Mesothelial cell of epicardium (in vitro differentiated cells): ENCODE results near the gene PI4KB. TPM values are rescaled to one million over a fixed set of nuclear protein-coding genes. Genes with fewer than 3 reads are reported as not detected.

Experiments
- DNase-seq, 2 experiments: peaks; one replicate each; pipeline ENCODE4 v3.0.0; 2021; ENCODE audit warnings: low spot score in 2 of 2; ENCODE audit not compliant: unreplicated experiment in 2 of 2
- H3K27ac Mint-ChIP-seq: 2 replicates; pipeline ENCODE4 v1.8.0; 2021; ENCODE audit warnings: mixed read lengths
- H3K27me3 Mint-ChIP-seq: 2 replicates; pipeline ENCODE4 v1.8.0; 2021; ENCODE audit warnings: low read depth, mixed read lengths
- H3K36me3 Mint-ChIP-seq: 2 replicates; pipeline ENCODE4 v1.8.0; 2021; ENCODE audit warnings: mixed read lengths
- H3K4me1 Mint-ChIP-seq: 2 replicates; pipeline ENCODE4 v1.8.0; 2021; ENCODE audit warnings: mixed read lengths
- H3K4me3 Mint-ChIP-seq: 2 replicates; pipeline ENCODE4 v1.8.0; 2021; ENCODE audit warnings: mild to moderate bottlenecking, moderate library complexity, mixed read lengths
- H3K9me3 Mint-ChIP-seq: 2 replicates; pipeline ENCODE4 v1.8.0; 2021; ENCODE audit warnings: mixed read lengths
- total RNA-seq: library from RNA; stranded (reverse); gene quantifications from 3 replicates; pipeline ENCODE4 v1.2.1, GENCODE V29; 2021
- TF ChIP-seq, protein P1 (sequence below): fragments of 200-600 bp; sonication (generic); IDR thresholded peaks from one replicate; pipeline ENCODE4 v1.5.0; 2021; ENCODE audit warnings: antibody characterized with exemption; ENCODE audit not compliant: unreplicated experiment

The PI4KB gene
- total RNA-seq, 1 donor from 2014 or later = 77.6 TPM

DNA sequence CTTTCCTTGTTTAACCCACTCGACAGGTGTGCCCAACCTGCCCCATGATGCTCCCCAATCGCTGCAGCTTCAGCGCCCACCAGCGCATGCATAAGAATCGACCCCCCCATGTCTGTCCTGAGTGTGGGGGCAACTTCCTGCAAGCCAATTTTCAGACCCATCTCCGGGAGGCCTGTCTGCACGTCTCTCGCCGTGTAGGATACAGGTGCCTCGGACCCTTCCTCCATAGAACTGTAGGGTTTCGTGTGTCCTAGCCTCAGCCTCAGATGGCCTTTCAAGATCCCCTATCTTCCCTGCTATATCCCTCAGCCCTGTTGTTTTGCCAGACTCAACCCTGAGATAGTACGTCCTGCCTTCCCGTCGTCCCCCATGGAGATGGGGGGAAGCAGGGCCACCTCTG lies 38.7 kb downstream of the PI4KB start:
- no peak for DNase-seq
- TF ChIP-seq, protein P1, sequence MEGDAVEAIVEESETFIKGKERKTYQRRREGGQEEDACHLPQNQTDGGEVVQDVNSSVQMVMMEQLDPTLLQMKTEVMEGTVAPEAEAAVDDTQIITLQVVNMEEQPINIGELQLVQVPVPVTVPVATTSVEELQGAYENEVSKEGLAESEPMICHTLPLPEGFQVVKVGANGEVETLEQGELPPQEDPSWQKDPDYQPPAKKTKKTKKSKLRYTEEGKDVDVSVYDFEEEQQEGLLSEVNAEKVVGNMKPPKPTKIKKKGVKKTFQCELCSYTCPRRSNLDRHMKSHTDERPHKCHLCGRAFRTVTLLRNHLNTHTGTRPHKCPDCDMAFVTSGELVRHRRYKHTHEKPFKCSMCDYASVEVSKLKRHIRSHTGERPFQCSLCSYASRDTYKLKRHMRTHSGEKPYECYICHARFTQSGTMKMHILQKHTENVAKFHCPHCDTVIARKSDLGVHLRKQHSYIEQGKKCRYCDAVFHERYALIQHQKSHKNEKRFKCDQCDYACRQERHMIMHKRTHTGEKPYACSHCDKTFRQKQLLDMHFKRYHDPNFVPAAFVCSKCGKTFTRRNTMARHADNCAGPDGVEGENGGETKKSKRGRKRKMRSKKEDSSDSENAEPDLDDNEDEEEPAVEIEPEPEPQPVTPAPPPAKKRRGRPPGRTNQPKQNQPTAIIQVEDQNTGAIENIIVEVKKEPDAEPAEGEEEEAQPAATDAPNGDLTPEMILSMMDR = no peak
- no peaks in the 10 kb centered on the region for H3K9me3 Mint-ChIP-seq
- H3K27me3 Mint-ChIP-seq = no peaks in the 10 kb centered on the region
- peak overlapping the region; percentile 19 for H3K27ac Mint-ChIP-seq
- peaks cover 30% of the 10 kb centered on the region for H3K36me3 Mint-ChIP-seq
- peaks cover 11% of the 10 kb centered on the region for H3K4me1 Mint-ChIP-seq
- no peak overlapping the region for H3K4me3 Mint-ChIP-seq

DNA sequence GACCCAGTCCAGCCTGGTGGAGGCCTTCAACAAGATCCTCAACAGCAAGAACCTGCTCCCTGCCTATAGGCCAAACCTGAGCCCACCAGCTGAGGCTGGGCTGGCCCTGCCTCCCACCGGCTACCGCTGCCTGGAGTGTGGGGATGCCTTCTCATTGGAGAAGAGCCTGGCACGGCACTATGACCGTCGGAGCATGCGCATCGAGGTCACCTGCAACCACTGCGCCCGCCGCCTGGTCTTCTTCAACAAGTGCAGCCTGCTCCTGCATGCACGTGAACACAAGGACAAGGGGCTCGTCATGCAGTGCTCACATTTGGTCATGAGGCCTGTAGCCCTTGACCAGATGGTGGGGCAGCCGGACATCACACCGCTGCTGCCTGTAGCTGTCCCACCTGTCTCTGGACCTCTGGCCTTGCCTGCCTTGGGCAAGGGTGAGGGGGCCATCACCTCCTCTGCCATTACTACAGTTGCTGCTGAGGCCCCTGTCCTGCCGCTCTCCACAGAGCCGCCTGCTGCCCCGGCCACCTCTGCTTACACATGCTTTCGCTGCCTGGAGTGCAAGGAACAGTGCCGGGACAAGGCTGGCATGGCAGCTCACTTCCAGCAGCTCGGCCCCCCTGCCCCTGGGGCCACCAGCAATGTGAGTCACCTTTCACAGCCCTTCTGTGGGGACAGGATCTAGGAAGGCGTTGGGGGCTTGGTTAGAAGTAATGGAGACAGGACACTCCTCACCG lies 39.3 kb downstream of the PI4KB start:
- peaks cover 27% of the 10 kb centered on the region for H3K36me3 Mint-ChIP-seq
- H3K9me3 Mint-ChIP-seq = no peaks in the 10 kb centered on the region
- H3K27me3 Mint-ChIP-seq = no peaks in the 10 kb centered on the region
- no peak overlapping the region for H3K4me3 Mint-ChIP-seq
- peaks cover 16% of the 10 kb centered on the region for H3K4me1 Mint-ChIP-seq
- no peak overlapping the region for H3K27ac Mint-ChIP-seq
- DNase-seq = no peak
- TF ChIP-seq, protein P1 = no peak

DNA sequence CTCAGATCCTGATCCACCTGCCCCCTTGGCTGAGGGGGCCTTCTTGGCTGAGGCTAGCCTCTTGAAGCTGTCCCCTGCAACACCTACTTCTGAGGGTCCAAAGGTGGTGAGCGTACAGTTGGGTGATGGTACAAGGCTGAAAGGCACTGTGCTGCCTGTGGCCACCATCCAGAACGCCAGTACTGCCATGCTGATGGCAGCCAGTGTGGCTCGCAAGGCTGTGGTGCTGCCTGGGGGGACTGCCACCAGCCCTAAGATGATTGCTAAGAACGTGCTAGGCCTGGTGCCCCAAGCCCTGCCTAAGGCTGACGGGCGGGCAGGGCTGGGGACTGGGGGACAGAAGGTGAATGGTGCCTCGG lies 39.9 kb downstream of the PI4KB start:
- Mint-ChIP-seq H3K27ac (no peak overlapping the region), H3K4me1 (peaks cover 17% of the 10 kb centered on the region), H3K4me3 (no peak overlapping the region), H3K9me3 (no peaks in the 10 kb centered on the region), H3K27me3 (no peaks in the 10 kb centered on the region), H3K36me3 (peaks cover 23% of the 10 kb centered on the region)
- TF ChIP-seq, protein P1 = no peak
- no peak for DNase-seq

DNA sequence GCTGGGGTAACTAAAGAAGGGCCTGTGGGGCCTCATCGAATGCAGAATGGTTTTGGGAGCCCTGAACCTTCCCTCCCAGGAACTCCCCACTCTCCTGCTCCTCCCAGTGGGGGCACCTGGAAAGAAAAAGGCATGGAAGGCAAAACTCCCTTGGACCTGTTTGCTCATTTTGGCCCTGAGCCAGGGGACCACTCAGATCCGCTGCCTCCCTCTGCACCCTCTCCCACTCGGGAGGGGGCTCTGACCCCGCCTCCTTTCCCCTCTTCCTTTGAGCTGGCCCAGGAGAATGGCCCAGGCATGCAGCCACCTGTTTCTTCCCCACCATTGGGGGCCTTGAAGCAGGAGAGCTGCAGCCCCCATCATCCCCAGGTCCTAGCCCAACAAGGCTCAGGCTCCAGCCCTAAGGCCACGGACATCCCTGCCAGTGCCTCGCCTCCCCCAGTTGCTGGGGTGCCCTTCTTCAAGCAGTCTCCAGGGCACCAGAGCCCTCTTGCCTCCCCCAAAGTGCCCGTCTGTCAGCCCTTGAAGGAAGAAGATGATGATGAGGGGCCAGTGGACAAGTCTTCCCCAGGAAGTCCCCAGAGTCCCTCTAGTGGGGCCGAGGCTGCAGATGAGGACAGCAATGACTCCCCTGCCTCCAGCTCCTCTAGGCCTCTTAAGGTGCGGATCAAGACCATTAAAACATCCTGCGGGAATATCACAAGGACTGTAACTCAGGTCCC lies 40.4 kb downstream of the PI4KB start:
- no peaks in the 10 kb centered on the region for H3K9me3 Mint-ChIP-seq
- no peaks in the 10 kb centered on the region for H3K27me3 Mint-ChIP-seq
- no peak overlapping the region for H3K4me3 Mint-ChIP-seq
- no peak for DNase-seq
- H3K27ac Mint-ChIP-seq = no peak overlapping the region
- peaks cover 23% of the 10 kb centered on the region for H3K36me3 Mint-ChIP-seq
- TF ChIP-seq, protein P1 = no peak
- peaks cover 17% of the 10 kb centered on the region for H3K4me1 Mint-ChIP-seq

DNA sequence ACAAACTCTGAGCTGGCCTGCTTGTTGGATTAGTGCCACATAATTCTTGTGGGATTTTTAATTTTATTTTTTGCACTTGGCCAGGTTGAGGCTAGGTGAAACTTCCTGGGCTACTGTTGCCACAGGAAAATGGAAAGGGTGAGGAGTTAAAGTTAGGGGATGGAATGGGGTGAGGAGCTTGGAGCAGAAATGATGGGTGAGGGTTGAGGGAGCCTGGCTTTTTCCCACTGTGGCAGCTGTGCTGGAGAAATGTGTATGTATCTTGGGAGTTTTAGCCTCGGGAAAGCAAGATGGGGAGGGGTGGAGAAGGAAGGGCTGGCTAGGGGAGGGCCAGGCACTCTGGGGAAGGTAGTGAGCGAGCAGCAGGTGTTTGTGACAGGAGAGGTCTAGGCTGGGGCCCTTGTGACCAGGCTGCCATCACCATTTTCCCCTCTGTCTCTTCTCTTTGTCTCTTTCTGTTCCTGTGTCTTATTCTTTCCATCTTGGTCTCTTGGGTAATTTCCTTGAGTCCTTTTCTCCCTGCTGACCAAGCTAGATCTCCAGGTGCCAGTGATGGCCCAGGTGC lies 43.1 kb downstream of the PI4KB start:
- TF ChIP-seq, protein P1 = no peak
- H3K4me3 Mint-ChIP-seq = peak overlapping the region; percentile 92
- DNase-seq = no peak
- no peaks in the 10 kb centered on the region for H3K9me3 Mint-ChIP-seq
- H3K27me3 Mint-ChIP-seq = no peaks in the 10 kb centered on the region
- H3K36me3 Mint-ChIP-seq = peaks cover 17% of the 10 kb centered on the region
- peak overlapping the region; percentile 95 for H3K27ac Mint-ChIP-seq
- H3K4me1 Mint-ChIP-seq = peaks cover 17% of the 10 kb centered on the region
